IMR-90 (cell line): ENCODE results near the gene APP. TPM values are rescaled to one million over a fixed set of nuclear protein-coding genes. Genes with fewer than 3 reads are reported as not detected.

Experiments
- ATAC-seq: fragments of 200-7000 bp; cut with Tn5 transposase; 2 replicates; pipeline ENCODE4 v1.9.1; 2020; ENCODE audit warnings: low read depth, mild to moderate bottlenecking, moderate library complexity
- BruUV-seq: library from RNA; stranded (reverse); fragments of 400-500 nt; replicated peaks from 2 replicates; lab custom pipeline; 2021; lab: Mats Ljungman, UMichigan
- CTCF ChIA-PET: fragments of 300-600 bp; formaldehyde crosslinking; extraction: SDS; loops from one replicate; lab custom pipeline; 2021; ENCODE audit warnings: antibody characterized with exemption; lab: Yijun Ruan, JAX
- POLR2A ChIA-PET: fragments of 300-600 bp; sonication (Branson Sonifier 250); formaldehyde crosslinking; loops from one replicate; lab custom pipeline; 2022; ENCODE audit warnings: antibody characterized with exemption; ENCODE audit not compliant: unreplicated experiment; lab: Charles Lee
- DNase-seq: peaks from one replicate; pipeline ENCODE4 v3.0.0; 2013
- H2AFZ ChIP-seq: replicated peaks from 2 replicates; pipeline ENCODE3; 2013; ENCODE audit warnings: low read length, mild to moderate bottlenecking; ENCODE audit not compliant: poor library complexity
- H2AK5ac ChIP-seq: 2 replicates; pipeline ENCODE4 v1.6.1; 2013; ENCODE audit warnings: low read depth, low read length, inconsistent platforms
- H2AK9ac ChIP-seq: replicated peaks from 2 replicates; pipeline ENCODE3; 2013; ENCODE audit warnings: mild to moderate bottlenecking, low read depth, low read length, moderate library complexity; ENCODE audit not compliant: poor library complexity
- H2BK120ac ChIP-seq: 2 replicates; pipeline ENCODE4 v1.6.1; 2013; ENCODE audit warnings: low read depth, low read length, inconsistent platforms
- H2BK15ac ChIP-seq: 3 replicates; pipeline ENCODE4 v1.6.1; 2013; ENCODE audit warnings: low read depth, low read length, inconsistent platforms
- H2BK20ac ChIP-seq: 2 replicates; pipeline ENCODE4 v1.6.1; 2013; ENCODE audit warnings: low read depth, mild to moderate bottlenecking, inconsistent platforms, low read length, moderate library complexity
- H2BK5ac ChIP-seq: 2 replicates; pipeline ENCODE4 v1.6.1; 2013; ENCODE audit warnings: mild to moderate bottlenecking, low read depth, low read length, inconsistent platforms; ENCODE audit not compliant: poor library complexity, severe bottlenecking
- H3K14ac ChIP-seq: replicated peaks from 2 replicates; pipeline ENCODE4 v1.6.1; 2013; ENCODE audit warnings: low read depth, low read length, inconsistent platforms
- H3K18ac ChIP-seq: 2 replicates; pipeline ENCODE4 v1.6.1; 2013; ENCODE audit warnings: low read depth, low read length, control low read depth
- H3K23ac ChIP-seq: 2 replicates; pipeline ENCODE4 v1.6.1; 2013; ENCODE audit warnings: low read depth, low read length, inconsistent platforms
- H3K27ac ChIP-seq: 2 replicates; pipeline ENCODE4 v1.5.1; 2013; ENCODE audit warnings: mild to moderate bottlenecking, control low read depth, low read length; ENCODE audit not compliant: insufficient read depth
- H3K27me3 ChIP-seq: 2 replicates; pipeline ENCODE4 v1.6.1; 2013; ENCODE audit warnings: low read length; ENCODE audit not compliant: control insufficient read depth, insufficient read depth
- H3K36me3 ChIP-seq: 2 replicates; pipeline ENCODE4 v1.6.1; 2013; ENCODE audit warnings: low read length, mixed read lengths; ENCODE audit not compliant: control insufficient read depth, insufficient read depth
- H3K4ac ChIP-seq: 2 replicates; pipeline ENCODE4 v1.6.1; 2013; ENCODE audit warnings: low read depth, low read length, inconsistent platforms
- H3K4me1 ChIP-seq: 2 replicates; pipeline ENCODE4 v1.6.1; 2013; ENCODE audit warnings: low read length, mixed read lengths; ENCODE audit not compliant: control insufficient read depth, insufficient read depth
- H3K4me2 ChIP-seq: 2 replicates; pipeline ENCODE4 v1.6.1; 2013; ENCODE audit warnings: low read depth, mild to moderate bottlenecking, control low read depth, low read length, moderate library complexity
- H3K4me3 ChIP-seq: 2 replicates; pipeline ENCODE4 v1.5.1; 2013; ENCODE audit warnings: low read depth, mild to moderate bottlenecking, control low read depth, low read length, moderate library complexity; ENCODE audit not compliant: insufficient read depth
- H3K56ac ChIP-seq: 2 replicates; pipeline ENCODE4 v1.6.1; 2013; ENCODE audit warnings: low read length, inconsistent platforms; ENCODE audit not compliant: insufficient read depth; ENCODE audit errors: extremely low read depth
- H3K79me1 ChIP-seq, 2 experiments: 2 replicates each; pipeline ENCODE4 v1.6.1; 2013; ENCODE audit warnings: low read length in 2 of 2, inconsistent platforms in 1 of 2, low read depth in 1 of 2
- H3K9ac ChIP-seq: 2 replicates; pipeline ENCODE4 v1.6.1; 2013; ENCODE audit warnings: low read depth, low read length, control low read depth
- H3K9me1 ChIP-seq: 2 replicates; pipeline ENCODE4 v1.6.1; 2013; ENCODE audit warnings: low read length, inconsistent platforms; ENCODE audit not compliant: insufficient read depth
- H3K9me3 ChIP-seq: 2 replicates; pipeline ENCODE4 v1.6.1; 2013; ENCODE audit warnings: low read length; ENCODE audit not compliant: control insufficient read depth, insufficient read depth
- H4K20me1 ChIP-seq: 2 replicates; pipeline ENCODE4 v1.6.1; 2013; ENCODE audit warnings: low read length, inconsistent platforms; ENCODE audit not compliant: insufficient read depth
- H4K5ac ChIP-seq: 2 replicates; pipeline ENCODE4 v1.6.1; 2013; ENCODE audit warnings: mild to moderate bottlenecking, low read depth, low read length, control low read depth
- H4K8ac ChIP-seq, 2 experiments: 2 replicates each; pipeline ENCODE4 v1.6.1; 2013; ENCODE audit warnings: low read depth in 2 of 2, low read length in 2 of 2, control low read depth in 1 of 2, inconsistent platforms in 1 of 2
- H4K91ac ChIP-seq: 2 replicates; pipeline ENCODE4 v1.6.1; 2013; ENCODE audit warnings: low read depth, low read length, inconsistent platforms; ENCODE audit not compliant: insufficient read depth
- CEBPB ChIP-seq: IDR thresholded peaks from 2 replicates; pipeline ENCODE4 v1.6.1; 2012; ENCODE audit warnings: low read depth, low read length, improper control_type of control experiment
- FOS ChIP-seq: fragments of 150-350 bp; IDR thresholded peaks from 2 replicates; pipeline ENCODE4 v1.6.1; 2016; ENCODE audit warnings: low read depth, low read length
- RAD21 ChIP-seq: IDR thresholded peaks from 2 replicates; pipeline ENCODE4 v1.6.1; 2012; ENCODE audit warnings: low read length, improper control_type of control experiment
- WGBS, 2 experiments: methylation state at CpG; one replicate each; pipeline versions ENCODE4 v1.1.5 to v1.1.7; 2013; ENCODE audit warnings: missing lambda C conversion rate in 2 of 2; ENCODE audit not compliant: insufficient read length in 1 of 2; ENCODE audit errors: extremely low coverage in 2 of 2; 5-methylcytosine and 5-hydroxymethylcytosine counted together
- dilution Hi-C: fragments of 300-500 bp; cut with HindIII; formaldehyde crosslinking; loops from one replicate; pipeline ENCODE4 v1.14.3; 2018; ENCODE audit warnings: low sequenced_read_pairs; ENCODE audit not compliant: unreplicated experiment
- in situ Hi-C: fragments of 300-500 bp; cut with MboI; formaldehyde crosslinking; loops from 3 replicates; pipeline ENCODE4 v1.14.3; 2019; ENCODE audit warnings: low sequenced_read_pairs, inconsistent platforms, mixed read lengths
- intact Hi-C: fragments of 100-400 bp; cut with micrococcal nuclease; formaldehyde crosslinking; loops from 2 replicates; pipeline ENCODE4 v1.10.0; 2022
- polyA plus RNA-seq, 3 experiments: library from polyadenylated mRNA; depleted of rRNA; stranded (reverse); fragments of >200 nt; gene quantifications; 2 replicates each; pipeline ENCODE4 v1.2.3, GENCODE V29; 2012; ENCODE audit warnings: low replicate concordance in 1 of 3
- total RNA-seq: library from RNA; depleted of rRNA; stranded (reverse); fragments of >200 nt; gene quantifications from 2 replicates; pipeline ENCODE4 v1.2.3, GENCODE V29; 2012

Gene APP
- total and polyA plus RNA-seq, 2 of the 4 experiments (the other 2 are of a cell fraction): 191 to 530 TPM

DNA sequence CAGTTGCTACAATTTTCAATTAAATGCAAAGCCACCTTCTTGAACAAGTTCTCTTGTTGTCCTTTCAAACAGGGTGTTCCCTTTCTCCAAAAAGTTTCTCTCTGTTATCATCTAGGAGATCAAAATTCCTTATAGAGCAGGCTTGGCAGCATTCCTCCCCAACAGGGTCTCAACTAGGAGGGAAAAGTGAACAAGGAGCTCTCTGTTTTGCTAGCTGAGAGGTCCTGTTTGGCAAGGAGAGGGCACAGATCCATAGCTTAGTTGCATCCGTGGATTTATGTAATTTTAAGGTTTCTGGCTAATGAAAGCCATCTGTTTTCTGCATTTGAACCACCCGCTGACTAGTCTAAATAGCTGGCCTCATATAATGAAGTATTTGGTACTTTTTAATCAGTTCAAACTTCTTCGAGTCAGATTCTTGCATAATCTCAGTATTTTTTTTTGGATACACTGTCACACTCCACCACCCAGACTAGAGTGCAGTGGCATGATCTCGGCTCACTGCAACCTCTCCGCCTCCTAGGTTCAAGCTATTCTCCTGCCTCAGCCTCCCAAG lies 54.0 kb downstream of the APP start:
- Histone ChIP-seq H2BK15ac (0 out of 3 replicates have a peak overlapping the region, but pooled peaks have one; percentile 28), H4K5ac (no peak overlapping the region), H4K8ac (no peak overlapping the region), H3K18ac (no peak overlapping the region; the same call in 1 of the 2 replicates), H3K79me1 (peaks cover 41 to 73% of the 10 kb centered on the region in 2 experiments), H3K4me1 (peaks cover 4% of the 10 kb centered on the region), H3K4me2 (no peak overlapping the region), H3K9me3 (no peaks in the 10 kb centered on the region), H4K20me1 (peaks cover 17% of the 10 kb centered on the region), H2BK5ac (no peak overlapping the region), H3K56ac (no peak overlapping the region), H2AK9ac (no peak overlapping the region), H2BK20ac (no peak overlapping the region), H2AFZ (no peak overlapping the region), H3K27ac (peak overlapping the region; percentile 7; the same call in 1 of the 2 replicates), H2AK5ac (0 out of 2 replicates have a peak overlapping the region, but pooled peaks have one; percentile 7), H3K4ac (0 out of 2 replicates have a peak overlapping the region, but pooled peaks have one; percentile 19), H3K14ac (0 out of 2 replicates have a peak overlapping the region, but pooled peaks have one; percentile 74), H3K9me1 (peaks cover 10% of the 10 kb centered on the region), H3K4me3 (no peak overlapping the region), H3K23ac (no peak overlapping the region), H4K91ac (no peak overlapping the region; the same call in 1 of the 2 replicates), H3K9ac (no peak overlapping the region), H3K27me3 (no peaks in the 10 kb centered on the region), H3K36me3 (peaks cover 2% of the 10 kb centered on the region), H2BK120ac (no peak overlapping the region)
- in situ Hi-C loops (no loop called here), intact Hi-C loops (no loop called here), dilution Hi-C loops (no loop called here)
- BruUV-seq: no TSS peak
- 20% methylated on average over 1 of the region's 5 CpGs; no CpG with 5 or more reads in 1 of the 2 experiments for WGBS, 2 experiments
- CTCF ChIA-PET: no interaction called here
- POLR2A ChIA-PET: no interaction called here
- peak; percentile 25; the same call in 1 of the 2 replicates for ATAC-seq
- TF ChIP-seq RAD21: no peak
- TF ChIP-seq FOS: no peak
- peak; percentile 20; the same call in 1 of the 2 replicates for TF ChIP-seq CEBPB
- peak; percentile 44 for DNase-seq
